ENCODE measurements around the gene PDPK1.

Gene PDPK1

DNA sequence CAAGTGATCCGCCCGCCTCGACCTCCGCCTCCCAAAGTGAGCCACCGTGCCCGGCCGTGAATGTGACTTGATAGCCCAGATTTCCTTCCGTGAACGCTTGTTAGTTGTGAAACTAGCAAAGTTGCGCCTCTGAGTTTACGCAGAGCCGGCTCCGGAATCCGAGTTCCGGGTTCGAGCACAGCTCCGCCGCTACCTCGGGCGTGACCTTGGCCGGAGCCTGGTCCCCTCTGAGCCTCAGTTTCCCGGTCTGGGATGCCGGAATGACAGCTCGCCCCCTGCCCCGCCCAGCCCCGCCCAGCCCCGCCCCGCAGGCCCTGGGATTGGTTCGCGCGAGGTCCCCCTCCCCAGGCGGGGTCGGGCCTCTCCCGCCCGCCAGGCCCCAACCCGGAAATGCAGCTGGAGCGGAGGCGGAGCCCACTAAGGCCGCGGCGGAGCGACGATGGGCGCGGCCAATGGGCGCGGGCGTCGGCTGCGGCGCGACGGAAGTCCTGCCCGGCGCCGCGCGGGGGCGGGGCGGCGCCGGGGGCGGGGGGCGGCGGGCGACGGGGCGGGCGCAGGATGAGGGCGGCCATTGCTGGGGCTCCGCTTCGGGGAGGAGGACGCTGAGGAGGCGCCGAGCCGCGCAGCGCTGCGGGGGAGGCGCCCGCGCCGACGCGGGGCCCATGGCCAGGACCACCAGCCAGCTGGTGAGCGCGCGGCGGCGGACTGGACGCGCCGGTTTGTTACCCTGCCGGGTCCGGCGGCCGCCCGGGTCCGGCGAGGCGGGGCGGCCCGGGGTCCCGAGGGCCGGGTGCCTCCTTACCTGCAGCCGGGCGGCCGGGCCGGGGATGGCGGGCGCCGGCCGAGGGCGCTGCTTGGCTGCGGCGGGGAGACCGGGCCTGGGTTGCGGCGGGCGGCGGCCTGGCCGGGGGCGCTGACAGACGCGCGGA lies at the start of gene PDPK1:
Gene PDPK1 (plus strand): TSS at position 571 of the 929 bp plus-strand sequence. CDS start 92 bp downstream, at position 663.
- peak; percentile 92 for DNase-seq

DNA sequence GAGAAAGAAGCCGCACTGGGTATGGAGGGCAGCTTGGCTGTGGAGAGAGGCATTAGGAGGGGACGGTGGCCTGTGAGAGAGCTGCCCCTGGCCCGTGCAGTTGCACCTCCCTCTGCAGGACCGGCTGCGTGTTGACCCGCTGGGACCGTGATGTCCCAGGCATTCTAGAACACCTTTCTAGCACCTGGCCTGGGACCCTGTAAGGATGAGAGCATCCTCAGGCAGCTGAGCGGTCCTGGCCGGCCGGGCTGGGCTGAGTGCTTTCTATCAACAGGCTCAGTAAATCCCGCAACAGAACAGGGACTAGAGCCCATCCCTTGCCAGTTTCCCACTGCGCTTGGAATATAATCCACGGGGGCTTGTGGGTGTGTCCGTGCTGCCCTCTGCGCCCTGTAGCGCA lies 48.2 kb upstream of the PDPK1 start:
- DNase-seq, result peak; percentile 45

DNA sequence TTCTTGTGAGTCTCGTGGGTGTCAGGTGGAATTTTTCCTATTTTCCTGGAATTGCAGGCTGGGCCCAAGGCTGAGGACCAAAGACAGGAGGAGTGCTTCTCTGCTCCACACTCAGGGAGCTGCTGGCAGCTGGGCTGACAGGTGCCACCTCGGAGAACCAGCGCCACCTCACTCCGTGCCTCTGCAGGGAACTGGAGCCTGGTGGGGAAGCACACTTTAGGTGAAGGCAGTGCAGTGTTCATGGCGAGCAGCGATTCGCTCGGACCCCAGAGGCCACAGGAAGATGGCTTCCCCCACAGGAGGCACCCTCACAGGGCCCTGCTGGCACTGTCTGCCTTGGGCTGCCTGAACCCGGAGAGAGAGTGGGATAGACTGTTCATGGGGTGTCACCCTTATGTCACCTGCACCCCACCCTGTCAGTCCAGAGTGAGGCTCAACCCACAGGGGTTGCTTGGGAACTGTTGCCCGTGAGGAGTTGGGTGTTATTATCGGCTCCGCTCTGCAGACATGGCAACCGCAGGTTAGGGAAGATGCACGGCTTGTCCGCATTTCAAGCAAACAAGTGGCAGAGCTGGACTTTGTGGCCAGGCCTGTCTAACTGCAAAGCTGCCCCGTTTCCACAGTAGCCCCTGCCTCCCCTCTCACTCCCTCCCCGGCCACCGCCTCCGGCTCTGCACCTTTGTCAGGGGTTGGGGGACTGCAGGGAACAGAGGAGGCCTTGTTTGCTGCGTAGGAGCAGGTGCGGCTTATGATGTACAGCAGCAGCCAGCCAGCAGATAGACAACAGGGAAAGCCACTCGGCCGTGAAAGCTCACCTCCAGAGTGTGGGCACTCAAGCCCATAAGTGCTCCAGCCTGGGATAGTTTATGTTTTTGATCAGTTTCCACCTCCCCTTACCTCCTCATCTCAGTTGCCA lies 47.4 kb upstream of the PDPK1 start:
- peak; percentile 91 for DNase-seq

DNA sequence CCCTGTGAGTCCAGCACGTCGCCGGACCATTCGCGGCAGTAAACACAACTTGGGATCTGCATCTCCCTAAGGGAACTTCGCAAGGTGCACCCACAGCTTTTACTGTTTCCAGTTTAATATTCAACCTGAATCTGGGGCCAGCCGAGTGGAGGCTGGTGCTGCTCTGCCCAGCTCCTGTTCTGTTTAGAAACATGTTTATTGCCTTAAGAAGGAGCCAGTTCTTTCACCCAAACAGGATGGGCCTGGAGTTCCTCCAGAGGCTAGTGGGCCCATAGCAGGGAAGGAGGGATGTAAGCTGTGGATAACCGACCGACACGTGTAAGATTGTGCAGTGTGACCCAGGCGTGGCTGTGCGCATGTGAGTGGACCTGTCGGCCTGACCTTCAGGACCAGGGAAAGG lies 45.5 kb upstream of the PDPK1 start:
- DNase-seq, result no peak

DNA sequence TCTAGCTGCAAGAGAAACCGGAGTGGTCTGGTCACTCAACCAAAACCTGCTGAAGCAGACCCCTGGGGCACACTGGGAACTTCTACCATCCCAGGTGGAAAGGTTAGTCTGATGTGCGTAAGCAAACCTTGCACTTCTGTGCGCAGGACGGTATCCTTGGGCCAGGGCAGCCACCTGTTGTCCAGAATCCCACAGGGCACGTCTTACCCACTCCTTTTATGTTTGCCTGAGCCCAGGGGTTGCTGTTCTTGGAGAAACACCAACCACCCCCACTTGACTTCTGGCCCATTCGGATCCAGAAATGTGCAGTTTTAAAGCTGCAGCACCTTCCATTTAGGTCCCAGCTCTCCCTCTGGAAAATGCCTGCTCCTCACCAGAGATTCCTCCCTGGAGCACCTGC lies 44.2 kb upstream of the PDPK1 start:
- DNase-seq, result no peak

DNA sequence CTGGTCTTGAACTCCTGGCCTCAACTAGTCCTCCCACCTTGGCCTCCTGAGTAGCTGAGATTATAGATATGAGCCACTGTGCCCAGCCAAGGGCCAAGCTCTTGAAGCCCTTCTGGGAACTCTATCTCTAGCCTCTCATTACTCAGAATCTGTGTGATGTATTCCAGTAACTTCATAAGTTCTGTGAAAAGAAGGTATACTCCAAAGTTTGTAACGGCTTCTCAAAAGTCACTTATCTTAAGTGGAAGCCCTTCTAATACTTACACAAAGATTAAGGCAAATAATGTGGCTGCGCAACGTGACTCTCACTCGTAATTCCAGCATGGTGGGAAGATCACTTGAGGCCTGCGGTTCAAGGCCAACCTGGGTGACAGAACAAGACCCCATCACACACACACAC lies 43.2 kb upstream of the PDPK1 start:
- DNase-seq, result no peak

DNA sequence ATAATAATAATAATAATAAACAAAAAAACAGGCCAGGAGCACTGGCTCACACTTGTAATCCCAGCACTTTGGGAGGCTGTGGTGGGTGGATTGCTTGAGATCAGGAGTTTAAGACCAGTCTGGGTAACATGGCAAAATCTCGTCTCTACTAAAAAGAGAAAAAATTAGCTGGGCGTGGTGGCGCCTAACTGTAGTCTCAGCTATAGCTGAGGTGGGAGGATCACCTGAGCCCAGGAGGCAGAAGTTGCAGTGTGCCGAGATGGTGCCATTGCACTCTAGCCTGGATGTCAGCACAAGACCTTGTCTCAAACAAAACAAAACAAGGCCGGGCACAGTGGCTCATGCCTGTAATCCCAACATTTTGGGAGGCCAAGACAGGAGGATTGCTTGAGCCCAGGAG lies 42.8 kb upstream of the PDPK1 start:
- DNase-seq, result no peak

DNA sequence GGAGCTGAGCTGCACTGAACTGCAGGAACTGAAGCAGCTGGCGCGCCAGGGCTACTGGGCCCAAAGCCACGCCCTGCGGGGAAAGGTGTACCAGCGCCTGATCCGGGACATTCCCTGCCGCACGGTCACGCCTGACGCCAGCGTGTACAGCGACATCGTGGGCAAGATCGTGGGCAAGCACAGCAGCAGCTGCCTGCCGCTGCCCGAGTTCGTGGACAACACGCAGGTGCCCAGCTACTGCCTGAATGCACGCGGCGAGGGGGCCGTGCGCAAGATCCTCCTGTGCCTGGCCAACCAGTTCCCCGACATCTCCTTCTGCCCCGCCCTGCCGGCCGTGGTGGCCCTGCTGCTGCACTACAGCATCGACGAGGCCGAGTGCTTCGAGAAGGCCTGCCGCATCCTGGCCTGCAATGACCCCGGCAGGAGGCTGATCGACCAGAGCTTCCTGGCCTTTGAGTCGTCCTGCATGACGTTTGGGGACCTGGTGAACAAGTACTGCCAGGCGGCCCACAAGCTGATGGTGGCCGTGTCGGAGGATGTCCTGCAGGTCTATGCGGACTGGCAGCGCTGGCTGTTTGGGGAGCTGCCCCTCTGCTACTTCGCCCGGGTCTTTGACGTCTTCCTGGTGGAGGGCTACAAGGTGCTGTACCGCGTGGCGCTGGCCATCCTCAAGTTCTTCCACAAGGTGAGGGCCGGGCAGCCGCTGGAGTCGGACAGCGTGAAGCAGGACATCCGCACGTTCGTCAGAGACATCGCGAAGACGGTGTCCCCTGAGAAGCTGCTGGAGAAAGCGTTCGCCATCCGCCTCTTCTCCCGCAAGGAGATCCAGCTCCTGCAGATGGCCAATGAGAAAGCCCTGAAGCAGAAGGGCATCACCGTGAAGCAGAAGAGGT lies 41.4 kb upstream of the PDPK1 start:
- no peak for DNase-seq

DNA sequence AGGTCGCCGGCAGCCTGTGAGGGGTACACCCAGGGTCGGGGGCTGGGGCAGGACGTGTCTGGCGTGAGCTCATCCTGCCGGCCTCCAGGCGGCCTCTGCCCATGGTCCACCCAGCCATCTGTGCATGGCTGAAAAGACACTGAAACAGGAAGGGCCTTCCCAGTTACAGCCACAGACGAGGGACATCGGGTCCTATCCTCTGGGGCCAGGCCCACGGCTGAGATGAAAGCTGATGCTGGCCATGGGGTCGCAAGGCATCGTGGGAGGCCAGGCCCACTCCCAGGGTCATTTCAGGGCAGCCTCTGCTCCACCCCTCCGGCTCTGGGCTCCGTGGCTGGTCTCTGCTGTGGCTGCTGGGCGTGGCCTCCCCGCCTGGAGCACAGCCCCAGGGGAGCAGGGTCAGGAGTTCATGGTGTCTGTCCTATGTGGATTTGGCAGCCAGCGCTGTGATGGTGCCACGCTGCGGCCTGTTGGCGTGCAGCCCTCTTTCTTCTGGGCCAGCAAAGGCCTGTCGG lies 40.6 kb upstream of the PDPK1 start:
- DNase-seq, result peak; percentile 75

DNA sequence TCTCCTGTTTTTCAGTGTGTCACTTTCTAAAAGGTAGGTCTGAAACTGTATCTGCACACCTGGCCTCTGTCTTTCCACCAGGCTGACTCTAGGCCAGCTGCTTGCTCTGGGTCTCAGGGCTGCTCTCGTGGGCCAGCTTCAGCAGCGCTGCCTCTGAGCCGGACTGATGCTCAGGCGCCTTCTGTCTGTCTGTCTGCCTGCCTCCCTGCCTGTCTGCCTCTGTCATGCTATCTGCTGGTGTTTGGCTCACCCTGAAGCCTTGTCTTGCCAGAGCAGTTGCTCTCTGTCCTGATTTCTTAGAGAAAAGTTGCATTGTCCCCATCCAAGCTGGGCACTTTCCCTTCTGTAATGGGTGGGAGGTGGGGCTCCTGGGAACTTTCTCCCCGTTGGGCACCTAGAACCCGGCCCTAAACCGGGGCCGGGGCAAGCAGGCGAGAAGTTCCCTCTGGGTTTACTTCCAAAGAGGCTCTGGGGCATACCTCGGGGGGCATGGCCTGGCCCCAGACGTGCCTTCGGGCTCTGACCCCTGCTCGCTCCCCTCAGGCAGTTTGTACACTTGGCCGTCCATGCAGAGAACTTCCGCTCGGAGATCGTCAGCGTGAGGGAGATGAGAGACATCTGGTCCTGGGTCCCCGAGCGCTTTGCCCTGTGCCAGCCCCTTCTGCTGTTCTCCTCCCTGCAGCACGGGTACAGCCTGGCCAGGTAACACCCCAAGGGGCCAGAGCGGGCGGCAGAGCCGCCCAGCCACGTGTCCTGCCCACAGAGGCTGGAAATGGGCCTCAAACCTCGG lies 39.9 kb upstream of the PDPK1 start:
- DNase-seq, result no peak

DNA sequence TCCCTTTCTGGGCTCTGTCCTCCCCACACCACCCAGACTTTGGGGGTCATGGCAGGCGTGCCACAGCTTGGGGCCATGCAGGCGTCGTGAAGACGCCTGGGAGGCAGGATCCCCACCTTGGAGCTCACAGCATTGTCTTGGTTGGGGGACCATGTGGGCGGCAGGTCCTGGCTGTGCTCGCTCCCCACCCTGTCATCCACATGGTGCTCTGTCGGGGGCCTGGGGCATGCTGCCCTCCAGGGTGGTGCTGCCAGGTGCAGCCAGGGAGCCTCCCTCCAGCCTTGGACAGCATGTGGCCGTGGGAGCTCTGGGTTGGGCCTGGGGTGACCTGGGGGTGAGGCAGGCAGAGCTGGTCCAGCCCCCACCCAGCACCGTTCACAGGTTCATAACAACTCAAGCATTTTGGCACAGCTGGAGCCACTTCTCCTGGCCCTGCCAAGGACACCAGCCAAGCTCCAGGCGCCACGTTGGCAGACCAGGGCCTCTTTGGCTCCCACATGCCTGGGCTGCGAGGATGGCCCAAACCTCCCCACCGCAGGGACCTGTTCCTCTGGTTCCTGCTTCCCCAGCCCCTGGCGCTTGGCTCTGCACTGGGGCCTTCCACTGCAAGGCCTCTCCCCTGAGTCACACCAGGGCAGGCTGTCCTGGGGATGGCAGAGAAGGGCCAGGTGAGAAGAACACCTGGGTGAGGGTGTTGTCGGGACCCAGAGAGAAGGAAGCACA lies 39.1 kb upstream of the PDPK1 start:
- DNase-seq, result peak; percentile 26

DNA sequence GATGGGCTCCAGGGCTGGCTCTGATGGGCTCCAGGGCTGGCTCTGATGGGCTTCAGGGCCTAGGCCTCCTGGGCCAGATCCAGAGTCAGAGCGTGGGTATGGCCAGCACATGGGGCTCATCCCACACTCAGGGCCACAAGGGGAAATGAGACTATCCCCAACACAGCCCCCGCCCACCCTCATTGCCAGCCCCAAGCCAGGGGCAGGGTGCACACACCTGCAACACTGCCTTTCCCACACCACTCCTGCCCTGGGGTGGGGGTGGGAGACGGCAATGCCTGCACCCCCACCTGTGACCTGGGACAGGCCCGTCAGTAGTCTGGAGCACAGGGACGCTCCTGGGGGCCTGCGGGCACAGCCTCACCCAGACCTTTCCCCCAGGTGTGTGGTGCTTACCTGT lies 38.4 kb upstream of the PDPK1 start:
- no peak for DNase-seq

DNA sequence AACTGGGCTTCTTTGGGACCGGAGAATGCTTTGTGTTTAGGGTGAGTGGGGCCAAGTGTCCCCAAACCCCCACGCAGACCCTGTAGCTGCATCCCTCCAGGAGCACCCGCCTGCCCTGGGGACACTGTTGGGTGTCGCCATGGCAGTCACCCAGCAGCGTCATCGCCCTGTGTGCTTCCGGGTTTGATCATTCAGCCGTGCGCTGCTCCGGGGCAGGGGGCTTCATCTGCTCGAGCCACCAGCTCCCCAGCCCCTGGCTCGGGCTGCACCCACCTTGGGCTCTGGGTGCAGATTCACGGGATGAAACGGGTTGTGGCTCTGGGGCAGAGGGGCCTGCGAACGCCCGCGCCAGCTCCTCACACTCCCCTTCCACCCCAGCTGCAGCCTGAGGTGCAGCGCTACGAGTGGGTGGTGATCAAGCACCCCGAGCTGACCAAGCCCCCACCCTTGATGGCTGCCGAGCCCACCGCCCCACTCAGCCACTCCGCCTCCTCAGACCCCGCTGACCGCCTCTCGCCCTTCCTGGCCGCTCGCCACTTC lies 37.9 kb upstream of the PDPK1 start:
- DNase-seq, result no peak

DNA sequence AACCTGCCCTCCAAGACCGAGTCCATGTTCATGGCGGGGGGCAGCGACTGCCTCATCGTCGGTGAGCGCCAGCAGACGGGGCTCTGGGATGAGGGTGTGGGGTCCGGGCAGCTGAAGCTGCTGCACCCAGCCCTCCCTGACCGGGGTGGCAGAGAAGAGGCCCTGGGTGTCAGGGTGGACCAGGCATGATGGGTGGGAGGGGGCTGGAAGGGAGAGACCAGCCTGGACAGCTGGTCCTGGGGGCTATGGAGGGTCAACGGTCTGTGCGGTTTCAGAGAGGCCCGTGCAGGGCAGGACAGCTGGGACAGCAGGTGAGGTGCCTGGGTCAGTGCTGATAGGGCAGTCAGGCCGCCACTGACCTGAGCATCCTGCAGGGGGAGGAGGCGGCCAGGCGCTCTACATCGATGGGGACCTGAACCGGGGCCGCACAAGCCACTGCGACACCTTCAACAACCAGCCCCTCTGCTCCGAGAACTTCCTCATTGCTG lies 37.3 kb upstream of the PDPK1 start:
- DNase-seq, result no peak

DNA sequence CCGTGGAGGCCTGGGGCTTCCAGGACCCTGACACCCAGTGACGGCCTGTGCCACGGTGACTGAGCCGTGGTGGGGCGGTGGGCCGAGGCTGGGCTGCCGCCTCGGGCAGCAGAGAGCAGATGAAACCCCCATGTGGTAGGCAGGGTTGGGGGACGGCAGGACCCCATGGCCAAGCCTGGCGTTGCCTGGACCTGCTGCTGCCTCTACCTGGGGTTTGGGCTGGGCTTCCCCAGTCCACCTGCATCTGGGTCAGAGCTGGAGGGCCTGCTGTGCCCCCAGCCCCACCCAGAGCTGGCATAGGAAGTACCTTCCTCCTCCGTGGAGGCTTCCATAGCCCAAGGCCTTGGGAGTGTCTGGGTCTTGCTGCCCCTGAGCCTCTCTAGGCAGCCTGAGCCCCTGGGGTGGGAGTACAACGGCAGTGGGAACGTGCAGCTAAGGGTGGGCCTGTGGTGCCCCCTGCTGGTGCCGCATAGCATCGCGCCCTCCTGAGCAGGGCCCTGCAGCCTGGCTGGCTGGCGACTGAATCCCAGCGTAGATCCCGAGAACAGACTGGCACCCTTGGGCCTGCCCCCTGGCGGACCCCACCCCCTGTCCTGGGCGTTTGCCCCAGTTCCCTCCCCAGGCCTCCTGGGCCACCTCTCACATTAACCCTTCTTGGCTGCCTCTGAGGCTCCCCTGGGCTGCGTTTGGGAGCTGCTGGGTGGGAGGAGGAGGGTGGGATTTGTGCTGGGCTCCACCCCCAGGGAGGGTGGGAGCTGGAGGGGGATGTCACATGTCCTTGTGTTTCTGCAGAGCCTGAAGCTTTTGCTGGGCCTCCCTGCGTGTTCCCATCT lies 36.7 kb upstream of the PDPK1 start:
- DNase-seq, result peak; percentile 82

DNA sequence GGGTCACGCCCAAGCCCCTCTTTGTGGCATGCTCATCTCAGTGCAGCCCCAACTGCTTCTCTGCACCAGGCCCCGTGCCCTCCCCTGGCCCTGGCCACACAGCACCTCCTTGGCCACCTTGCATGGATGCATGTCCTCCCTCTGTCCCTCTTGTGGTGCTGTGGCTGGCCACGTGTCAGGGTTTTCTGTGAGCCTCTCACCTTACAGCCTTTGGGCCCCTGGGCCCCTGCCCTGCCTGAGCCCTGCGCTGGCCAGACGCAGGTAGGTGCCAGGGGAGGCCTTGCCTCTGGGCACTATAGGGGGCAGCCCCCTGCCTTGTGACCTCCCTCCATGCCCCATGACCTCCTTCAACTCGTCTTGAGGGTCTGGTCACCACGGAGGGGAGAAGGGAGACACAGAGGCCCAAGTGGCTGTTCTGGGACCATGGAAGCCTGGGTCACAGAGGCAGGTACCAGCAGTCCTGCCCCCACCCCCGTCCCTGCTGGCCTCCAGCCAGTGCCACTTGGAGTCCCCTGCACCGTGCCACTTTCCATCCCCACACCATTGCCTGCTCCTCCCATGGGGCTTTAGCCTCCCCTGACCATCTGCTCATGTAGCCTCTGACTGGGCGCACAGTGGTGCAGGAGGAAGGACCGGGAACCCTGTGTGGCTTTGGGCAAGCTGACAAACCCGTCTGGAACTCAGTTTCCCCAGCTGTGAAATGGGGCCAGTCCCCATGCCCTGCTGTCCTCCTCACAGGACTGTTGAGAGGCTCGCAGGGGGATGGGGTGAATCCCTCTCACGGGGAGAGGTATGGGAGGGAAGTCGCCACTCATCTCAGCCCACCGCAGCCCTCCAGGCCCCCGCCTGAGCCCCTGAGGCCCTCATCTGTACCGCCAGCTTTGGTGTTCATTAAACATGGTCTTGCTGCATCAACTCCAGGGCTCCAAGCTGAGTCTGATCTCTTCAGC lies 35.6 kb upstream of the PDPK1 start:
- no peak for DNase-seq

DNA sequence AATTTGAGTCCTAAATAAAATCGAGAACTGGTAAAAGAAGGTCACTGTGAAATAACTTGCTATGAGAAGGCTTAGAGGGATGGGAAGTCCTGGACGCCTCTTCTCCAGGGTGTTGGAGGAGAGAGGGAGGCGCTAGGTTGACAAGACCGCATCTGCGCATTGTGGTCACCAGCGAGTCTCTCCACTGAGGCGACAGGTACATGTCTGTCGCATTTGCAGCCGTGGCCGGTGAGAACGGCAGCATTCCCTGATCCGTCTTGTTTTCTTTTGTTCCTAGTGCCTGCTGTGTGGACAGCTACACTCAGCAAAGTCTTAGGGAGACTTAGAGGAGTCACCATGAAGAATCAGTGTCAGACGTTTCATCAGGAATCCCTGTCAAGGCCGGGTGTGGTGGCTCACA lies 32.1 kb upstream of the PDPK1 start:
- no peak for DNase-seq

DNA sequence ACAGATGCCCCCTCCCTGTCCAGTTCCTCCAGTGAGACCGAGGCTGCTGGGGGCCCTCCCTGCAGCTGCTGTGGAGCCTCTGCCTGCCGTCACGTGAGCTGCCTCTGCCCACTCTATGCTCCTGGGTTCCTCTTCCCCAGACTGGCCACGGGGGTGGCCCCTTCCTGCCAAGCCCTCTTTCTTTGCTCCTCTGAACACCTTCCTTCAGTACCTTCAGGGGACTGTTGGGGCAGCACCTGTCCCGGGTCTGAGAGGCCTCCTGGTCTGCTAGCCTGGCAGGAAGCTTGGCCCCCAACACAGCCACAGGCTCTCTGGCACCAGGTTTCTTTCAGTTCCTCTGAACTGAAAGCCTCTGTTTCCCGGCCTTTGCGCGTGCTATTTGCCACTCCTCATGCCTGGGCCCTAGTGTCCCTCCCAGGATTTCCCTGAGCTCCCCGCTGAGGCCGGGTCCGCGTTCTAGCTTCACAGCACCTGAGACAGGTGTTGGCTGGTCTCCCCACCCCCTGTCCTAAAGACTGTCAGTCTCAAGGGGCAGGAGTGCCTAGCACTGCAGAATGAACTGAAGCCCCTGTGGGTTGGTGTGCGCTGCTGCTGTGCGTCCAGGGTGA lies 30.7 kb upstream of the PDPK1 start:
- DNase-seq, result no peak
